HEK293 (cell line): ENCODE measurements around the gene ZNF593OS.

Experiments used
- CTCF ChIA-PET: fragments of 350-600 bp; formaldehyde crosslinking; extraction: SDS; loops from one replicate; lab custom pipeline; 2021; ENCODE audit warnings: antibody characterized with exemption; lab: Yijun Ruan, JAX
- POLR2A ChIA-PET: fragments of 300-600 bp; formaldehyde crosslinking; extraction: SDS; loops from one replicate; lab custom pipeline; 2020; ENCODE audit warnings: antibody characterized with exemption, inconsistent platforms; lab: Yijun Ruan, JAX
- H3K27ac ChIP-seq: fragments of 200-500 bp; sonication (Bioruptor generic); 2 replicates; pipeline ENCODE4 v1.5.1; 2014; ENCODE audit warnings: low read depth, low read length, control low read depth, inconsistent platforms; ENCODE audit errors: extremely low read depth
- H3K36me3 ChIP-seq, 2 experiments: fragments of 200-500 bp in 1 of 2; sonication (Bioruptor generic) in 1 of 2; 1 replicate in 1 of 2; 2 replicates in 1 of 2; pipeline ENCODE4 v1.5.1; 2014 to 2017; ENCODE audit warnings: inconsistent platforms in 2 of 2, low read length in 2 of 2; ENCODE audit not compliant: control insufficient read depth in 2 of 2, insufficient read depth in 1 of 2
- H3K4me1 ChIP-seq: fragments of 200-500 bp; sonication (Bioruptor generic); 2 replicates; pipeline ENCODE4 v1.5.1; 2014; ENCODE audit warnings: mild to moderate bottlenecking, low read length, inconsistent platforms; ENCODE audit not compliant: control insufficient read depth, insufficient read depth
- H3K4me3 ChIP-seq: 2 replicates; pipeline ENCODE4 v1.5.1; 2011; ENCODE audit warnings: low read depth, mild to moderate bottlenecking, control low read depth, low read length, moderate library complexity
- H3K9me3 ChIP-seq: fragments of 200-500 bp; sonication (Bioruptor generic); 2 replicates; pipeline ENCODE4 v1.5.1; 2014; ENCODE audit warnings: low read depth, low read length, inconsistent platforms; ENCODE audit not compliant: control insufficient read depth, insufficient read depth
- GLI2 ChIP-seq: fragments of 450-650 bp; formaldehyde crosslinking; IDR thresholded peaks from 2 replicates; pipeline ENCODE4; 2017; ENCODE audit warnings: missing biosample characterization, missing genetic modification characterization, low read depth, borderline replicate concordance
- GLI4 ChIP-seq: fragments of 450-650 bp; formaldehyde crosslinking; IDR thresholded peaks from 2 replicates; pipeline ENCODE4 v1.5.1; 2016; ENCODE audit warnings: missing biosample characterization, missing genetic modification characterization
- HOXA7 ChIP-seq: sonication (generic); formaldehyde crosslinking; IDR thresholded peaks from 2 replicates; pipeline ENCODE4 v1.8.1; 2022; ENCODE audit warnings: missing genetic modification reagents, borderline replicate concordance
- KLF16 ChIP-seq: fragments of 450-650 bp; formaldehyde crosslinking; IDR thresholded peaks from 2 replicates; pipeline ENCODE4 v1.5.1; 2017; ENCODE audit warnings: missing biosample characterization, missing genetic modification characterization
- OSR2 ChIP-seq: fragments of 450-650 bp; formaldehyde crosslinking; IDR thresholded peaks from 2 replicates; pipeline ENCODE4 v1.5.1; 2016; ENCODE audit warnings: missing biosample characterization, missing genetic modification characterization
- PRDM2 ChIP-seq: fragments of 450-650 bp; formaldehyde crosslinking; IDR thresholded peaks from 2 replicates; pipeline ENCODE4 v1.5.1; 2016; ENCODE audit warnings: missing biosample characterization, missing genetic modification characterization, borderline replicate concordance
- ZBTB20 ChIP-seq: fragments of 450-650 bp; formaldehyde crosslinking; IDR thresholded peaks from 2 replicates; pipeline ENCODE4 v1.5.1; 2016; ENCODE audit warnings: missing biosample characterization, missing genetic modification characterization
- ZBTB26 ChIP-seq: fragments of 450-650 bp; formaldehyde crosslinking; optimal IDR thresholded peaks from 2 replicates; pipeline ENCODE3; 2016; ENCODE audit warnings: missing biosample characterization, mild to moderate bottlenecking, missing genetic modification characterization
- ZBTB48 ChIP-seq: fragments of 450-650 bp; formaldehyde crosslinking; IDR thresholded peaks from 2 replicates; pipeline ENCODE4 v1.5.1; 2016; ENCODE audit warnings: missing biosample characterization, missing genetic modification characterization
- ZBTB8A ChIP-seq: fragments of 450-650 bp; formaldehyde crosslinking; IDR thresholded peaks from 2 replicates; pipeline ENCODE4 v1.5.1; 2016; ENCODE audit warnings: missing biosample characterization, missing genetic modification characterization
- ZEB2 ChIP-seq: fragments of 450-650 bp; formaldehyde crosslinking; IDR thresholded peaks from 2 replicates; pipeline ENCODE4 v1.5.1; 2016; ENCODE audit warnings: missing biosample characterization, missing genetic modification characterization
- ZFP69B ChIP-seq: fragments of 450-650 bp; formaldehyde crosslinking; IDR thresholded peaks from 2 replicates; pipeline ENCODE4 v1.5.1; 2016; ENCODE audit warnings: missing biosample characterization, missing genetic modification characterization
- ZIC2 ChIP-seq: fragments of 450-650 bp; formaldehyde crosslinking; IDR thresholded peaks from 2 replicates; pipeline ENCODE4 v1.5.1; 2016; ENCODE audit warnings: missing biosample characterization, missing genetic modification characterization
- ZNF138 ChIP-seq: fragments of 450-650 bp; formaldehyde crosslinking; IDR thresholded peaks from 2 replicates; pipeline ENCODE4 v1.5.1; 2016; ENCODE audit warnings: missing biosample characterization, missing genetic modification characterization, borderline replicate concordance
- ZNF155 ChIP-seq: fragments of 450-650 bp; formaldehyde crosslinking; IDR thresholded peaks from 2 replicates; pipeline ENCODE4 v1.5.1; 2016; ENCODE audit warnings: missing biosample characterization, missing genetic modification characterization
- ZNF175 ChIP-seq: fragments of 450-650 bp; formaldehyde crosslinking; IDR thresholded peaks from 2 replicates; pipeline ENCODE4 v1.5.1; 2016; ENCODE audit warnings: missing biosample characterization, missing genetic modification characterization
- ZNF2 ChIP-seq: fragments of 450-650 bp; formaldehyde crosslinking; IDR thresholded peaks from 2 replicates; pipeline ENCODE4 v1.5.1; 2016; ENCODE audit warnings: missing biosample characterization, missing genetic modification characterization
- ZNF223 ChIP-seq: fragments of 450-650 bp; formaldehyde crosslinking; IDR thresholded peaks from 2 replicates; pipeline ENCODE4 v1.5.1; 2016; ENCODE audit warnings: missing biosample characterization, missing genetic modification characterization
- ZNF311 ChIP-seq: fragments of 450-650 bp; formaldehyde crosslinking; IDR thresholded peaks from 2 replicates; pipeline ENCODE4 v1.5.1; 2017; ENCODE audit warnings: missing biosample characterization, missing genetic modification characterization, borderline replicate concordance
- ZNF548 ChIP-seq: fragments of 450-650 bp; formaldehyde crosslinking; IDR thresholded peaks from 2 replicates; pipeline ENCODE4 v1.5.1; 2016; ENCODE audit warnings: missing biosample characterization, missing genetic modification characterization
- ZNF701 ChIP-seq: fragments of 450-650 bp; formaldehyde crosslinking; IDR thresholded peaks from 2 replicates; pipeline ENCODE4 v1.5.1; 2016; ENCODE audit warnings: missing biosample characterization, missing genetic modification characterization
- ZNF777 ChIP-seq: fragments of 450-650 bp; formaldehyde crosslinking; IDR thresholded peaks from 2 replicates; pipeline ENCODE4 v1.5.1; 2017; ENCODE audit warnings: missing biosample characterization, missing genetic modification characterization, borderline replicate concordance
- ZSCAN4 ChIP-seq: fragments of 450-650 bp; formaldehyde crosslinking; IDR thresholded peaks from 2 replicates; pipeline ENCODE4 v1.5.1; 2017; ENCODE audit warnings: missing biosample characterization, missing genetic modification characterization
- ZXDB ChIP-seq: fragments of 450-650 bp; formaldehyde crosslinking; IDR thresholded peaks from 2 replicates; pipeline ENCODE4 v1.5.1; 2016; ENCODE audit warnings: missing biosample characterization, missing genetic modification characterization

The ZNF593OS gene

DNA sequence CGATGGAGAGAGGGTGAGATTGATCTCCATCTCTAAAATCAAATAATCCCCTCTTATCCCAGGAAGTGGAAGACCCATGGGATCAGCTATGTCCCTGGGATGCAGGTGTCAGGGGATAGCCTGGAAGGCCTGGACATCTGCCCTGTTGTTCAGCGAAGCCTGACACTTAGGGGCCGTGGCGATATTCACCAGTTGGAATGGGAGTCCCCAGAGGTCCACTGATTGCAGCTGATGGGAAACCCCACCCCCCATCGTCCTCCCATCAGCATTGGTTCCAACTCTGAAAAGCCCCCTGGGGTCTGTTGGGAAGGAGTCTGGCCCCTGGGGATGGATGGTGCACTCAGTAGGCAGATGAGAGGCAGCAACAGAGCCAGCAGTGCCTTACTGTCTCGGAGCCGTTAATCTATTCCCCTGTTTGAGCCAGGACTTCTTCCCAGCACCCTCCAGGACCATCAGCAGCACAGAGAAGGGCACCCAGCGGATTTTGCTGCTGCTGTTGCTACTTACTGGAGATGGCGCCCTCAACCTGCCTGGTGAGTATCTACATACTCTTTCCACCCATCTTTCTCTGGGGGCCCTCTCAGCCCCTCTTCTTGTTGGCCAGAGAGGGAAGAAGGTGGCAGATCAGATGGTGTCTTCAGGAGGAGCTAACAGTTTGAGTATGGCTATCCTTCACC, 32.1 kb upstream of the ZNF593OS start:
- Histone ChIP-seq H3K9me3 (no peaks in the 10 kb centered on the region), H3K4me3 (no peak overlapping the region), H3K36me3 (no peaks in the 10 kb centered on the region), H3K27ac (no peak overlapping the region), H3K4me1 (no peaks in the 10 kb centered on the region)
- CTCF ChIA-PET: interaction anchor here (0.7 to 1.0 kb wide), 4 partner anchors 9 to 160 kb away, joined by 3 to 7 read pairs (median 4); partner anchors contain the start of gene CEP85
- TF ChIP-seq ZEB2 (tag by site-specific recombination): no peak
- peak; percentile 34 for TF ChIP-seq ZIC2 (tag by site-specific recombination)
- peak; percentile 63; the same call in 1 of the 2 replicates for TF ChIP-seq ZBTB48 (tag by site-specific recombination)
- POLR2A ChIA-PET: no interaction called here

DNA sequence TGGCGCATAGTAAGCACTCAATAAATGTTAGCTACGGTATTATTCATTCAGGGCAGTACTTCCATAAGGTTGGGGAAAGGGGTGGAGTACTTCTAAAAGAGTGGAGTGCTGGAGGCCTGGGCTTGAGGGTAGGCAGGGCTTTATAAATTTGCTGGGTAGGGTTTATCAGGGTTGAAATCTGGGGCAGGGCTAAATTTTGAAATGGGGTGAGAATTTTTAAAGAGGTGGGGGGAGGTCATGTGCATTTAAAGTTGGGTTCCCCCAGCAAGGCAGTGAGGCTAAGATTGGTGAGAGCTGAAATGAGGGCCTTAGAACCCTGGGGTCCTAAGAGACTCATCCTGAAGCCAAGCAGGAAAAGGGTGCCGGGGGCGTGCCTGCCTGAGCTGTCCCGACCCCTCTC, 28.8 kb upstream of the ZNF593OS start:
- POLR2A ChIA-PET: no interaction called here
- no peaks in the 10 kb centered on the region for H3K4me1 ChIP-seq
- H3K4me3 ChIP-seq: no peak overlapping the region
- H3K27ac ChIP-seq: no peak overlapping the region
- CTCF ChIA-PET: interaction anchor here (1.0 to 1.1 kb wide), 2 partner anchors 10 to 12 kb away, joined by 5 to 6 read pairs; partner anchors contain the start of gene CATSPER4
- TF ChIP-seq ZNF777 (tag by site-specific recombination) (no peak), ZBTB8A (tag by site-specific recombination) (no peak), GLI4 (tag by site-specific recombination) (no peak), HOXA7 (CRISPR knock-in tag) (no peak), ZNF175 (tag by site-specific recombination) (no peak), OSR2 (no peak), ZSCAN4 (tag by site-specific recombination) (no peak), ZNF155 (tag by site-specific recombination) (no peak), ZNF701 (no peak), ZBTB20 (tag by site-specific recombination) (no peak), ZXDB (no peak), ZFP69B (no peak), ZNF138 (tag by site-specific recombination) (no peak), ZBTB26 (no peak), KLF16 (tag by site-specific recombination) (no peak), ZNF2 (tag by site-specific recombination) (no peak)
- H3K9me3 ChIP-seq: no peaks in the 10 kb centered on the region
- H3K36me3 ChIP-seq: no peaks in the 10 kb centered on the region

GRCh38 chr1:26197813-26198212, 26.2 kb upstream of the ZNF593OS start:
- no peak overlapping the region for H3K4me3 ChIP-seq
- ChIA-PET POLR2A (no interaction called here), CTCF (interaction anchor here (0.9 to 1.3 kb wide), 2 partner anchors 32 to 36 kb away, joined by 3 to 6 read pairs; partner anchors contain the start of gene CEP85)
- H3K27ac ChIP-seq: no peak overlapping the region
- no peaks in the 10 kb centered on the region for H3K4me1 ChIP-seq
- H3K36me3 ChIP-seq: no peaks in the 10 kb centered on the region
- H3K9me3 ChIP-seq: no peaks in the 10 kb centered on the region
- TF ChIP-seq ZNF2 (tag by site-specific recombination) (no peak), ZNF223 (no peak), ZNF311 (no peak), PRDM2 (tag by site-specific recombination) (no peak), GLI2 (tag by site-specific recombination) (no peak), ZNF548 (tag by site-specific recombination) (no peak)
